Activated CD4-positive, alpha-beta T cell treated with anti-CD3 and anti-CD28 coated beads for 24 hours (primary cell): ENCODE data around the gene STXBP5.
A peak's percentile ranks its signal among the peaks of the same experiment; 100 is the strongest.

Source experiments
- DNase-seq, 2 donors: peaks; one replicate each; pipeline ENCODE4 v3.0.0-alpha.2; 2020; ENCODE audit warnings: low read depth in 2 of 2

STXBP5 gene

DNA sequence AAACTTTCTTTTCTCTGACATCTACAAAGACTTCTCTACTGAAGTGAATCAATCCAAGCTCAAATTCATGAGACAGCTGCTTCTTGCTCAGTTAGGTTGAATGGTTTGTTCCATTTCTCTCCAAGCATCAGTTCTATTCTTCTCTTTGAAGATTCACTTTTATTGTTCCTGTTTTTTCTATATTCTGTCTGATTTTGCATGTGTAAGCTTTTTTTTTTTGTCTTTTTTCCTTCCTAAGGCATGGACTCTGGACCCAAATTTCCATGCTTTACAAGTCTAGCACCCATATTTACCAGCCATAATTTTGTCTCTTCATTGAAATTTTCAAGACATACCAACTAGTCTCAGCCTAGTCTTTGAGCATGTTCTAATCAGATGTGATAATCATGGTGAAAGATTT lies 25.9 kb upstream of the STXBP5 start:
- DNase-seq: no peak

GRCh38 chr6:147179809-147180208 lies 24.4 kb upstream of the STXBP5 start:
- DNase-seq: no peak

GRCh38 chr6:147180926-147181325 lies 23.3 kb upstream of the STXBP5 start:
- DNase-seq: no peak

GRCh38 chr6:147184379-147184778 lies 19.8 kb upstream of the STXBP5 start:
- DNase-seq: no peak

- DNase-seq: no peak
These were observed 19.0 kb upstream of the STXBP5 start for GRCh38 chr6:147185216-147185615.

DNA sequence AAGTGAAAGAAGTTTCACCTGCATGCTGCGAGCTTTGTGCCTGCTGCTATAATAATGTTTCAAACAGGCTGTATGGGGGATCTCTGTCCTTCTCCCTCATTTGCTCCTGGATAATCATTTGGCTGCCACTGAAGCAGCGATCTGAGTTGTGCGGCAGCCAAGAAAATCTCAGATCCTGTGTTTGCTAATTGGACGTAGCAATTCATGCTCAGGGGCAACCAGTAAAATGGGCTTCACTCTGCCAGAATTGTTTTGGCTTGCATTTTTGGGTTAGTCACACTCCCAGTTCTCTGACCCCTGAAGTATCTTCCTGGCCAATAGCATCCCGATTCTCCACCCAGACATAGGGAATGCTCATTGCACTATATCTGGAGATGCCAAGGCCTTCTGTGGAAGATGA lies 13.7 kb upstream of the STXBP5 start:
- no peak for DNase-seq

DNA sequence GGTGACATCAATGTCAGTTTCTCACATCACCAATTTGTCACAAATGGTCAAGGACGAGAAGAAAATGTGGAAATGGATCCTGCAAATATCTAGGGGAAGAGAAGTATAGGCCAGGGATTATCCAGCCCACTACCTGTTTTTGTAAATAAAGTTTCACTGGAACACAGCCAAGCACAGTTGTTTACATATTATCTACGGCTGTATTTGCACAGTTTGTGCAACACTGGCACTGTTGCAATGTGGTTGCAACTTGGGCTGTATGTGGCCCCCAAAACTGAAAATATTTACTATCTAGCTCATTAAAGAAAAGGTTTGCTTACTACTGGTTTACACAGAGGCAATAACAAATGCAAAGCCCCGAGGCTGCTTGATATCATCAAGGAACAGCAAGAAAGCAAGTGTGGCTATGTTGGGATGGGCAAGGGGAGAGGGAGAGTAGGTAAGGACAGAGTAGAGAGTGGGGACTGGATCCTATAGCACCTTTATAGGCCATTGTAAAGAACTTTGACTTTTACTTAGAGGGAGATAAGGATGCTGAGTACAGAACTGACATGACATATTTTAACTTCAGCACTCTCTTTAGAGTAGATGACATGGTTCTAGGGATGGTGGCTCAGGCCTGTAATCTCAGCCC lies 11.8 kb upstream of the STXBP5 start:
- DNase-seq: no peak

- DNase-seq: no peak
These were observed 9.4 kb upstream of the STXBP5 start for GRCh38 chr6:147194652-147195411.

- DNase-seq: no peak
These were observed 8.7 kb upstream of the STXBP5 start for GRCh38 chr6:147195510-147195909.

- no peak for DNase-seq
These were observed 8.2 kb upstream of the STXBP5 start for GRCh38 chr6:147195987-147196386.

DNA sequence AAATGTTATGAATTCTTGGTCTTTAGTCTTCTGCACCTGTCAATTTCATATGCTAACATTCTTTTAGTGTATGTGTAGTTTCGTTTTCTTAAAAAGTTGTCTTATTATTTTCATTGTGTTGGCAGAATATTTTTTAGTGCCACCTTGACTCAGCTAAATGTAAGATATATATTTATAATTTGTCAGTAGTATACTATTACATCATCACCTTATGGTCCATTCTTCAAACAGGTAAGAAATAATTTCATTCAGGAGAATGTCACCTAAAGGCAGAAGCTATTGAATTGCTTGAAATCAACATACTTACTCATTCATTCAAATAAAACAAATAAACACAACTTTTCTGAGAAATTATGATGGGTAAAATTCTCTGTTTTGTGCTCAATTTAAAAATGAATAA lies 3.5 kb upstream of the STXBP5 start:
- DNase-seq: no peak

DNA sequence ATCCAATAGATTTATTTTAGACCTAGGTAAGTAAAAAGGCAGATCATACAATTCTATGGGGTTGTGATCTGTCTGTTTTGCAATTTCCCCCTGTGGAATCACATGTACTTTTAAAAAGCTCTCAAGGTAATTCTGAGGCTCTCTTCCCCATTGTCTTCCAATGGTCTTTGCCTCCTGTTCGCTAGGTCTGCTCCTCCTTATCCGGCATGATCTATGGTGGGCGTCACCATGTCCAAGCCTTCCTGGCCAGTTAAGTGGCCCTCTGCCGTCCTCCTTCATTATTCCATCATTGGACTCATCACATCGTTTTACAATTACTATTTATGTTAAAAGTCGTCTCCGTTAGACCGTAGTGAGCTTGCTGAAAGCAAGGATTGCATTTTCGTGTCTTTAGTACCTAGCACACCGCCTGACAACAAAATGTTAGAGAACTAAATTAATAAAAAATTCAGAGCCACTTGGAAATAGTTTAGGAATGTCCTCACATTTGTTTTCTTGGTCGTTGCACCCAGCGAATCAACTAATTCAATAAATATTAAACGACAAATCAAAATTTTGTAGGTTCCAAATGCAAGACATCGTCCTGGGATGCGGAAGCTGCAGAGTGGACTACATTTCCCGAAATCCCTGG lies 2.2 kb upstream of the STXBP5 start:
- no peak for DNase-seq

- peak; percentile 52 to 66 for DNase-seq
These were observed 1.5 kb upstream of the STXBP5 start for GRCh38 chr6:147202516-147203310.

- peak; percentile 43 to 52 for DNase-seq
These were observed 732 bp upstream of the STXBP5 start for GRCh38 chr6:147203311-147204059.

GRCh38 chr6:147204843-147205311 lies 660 bp downstream of the STXBP5 start:
- no peak for DNase-seq

DNA sequence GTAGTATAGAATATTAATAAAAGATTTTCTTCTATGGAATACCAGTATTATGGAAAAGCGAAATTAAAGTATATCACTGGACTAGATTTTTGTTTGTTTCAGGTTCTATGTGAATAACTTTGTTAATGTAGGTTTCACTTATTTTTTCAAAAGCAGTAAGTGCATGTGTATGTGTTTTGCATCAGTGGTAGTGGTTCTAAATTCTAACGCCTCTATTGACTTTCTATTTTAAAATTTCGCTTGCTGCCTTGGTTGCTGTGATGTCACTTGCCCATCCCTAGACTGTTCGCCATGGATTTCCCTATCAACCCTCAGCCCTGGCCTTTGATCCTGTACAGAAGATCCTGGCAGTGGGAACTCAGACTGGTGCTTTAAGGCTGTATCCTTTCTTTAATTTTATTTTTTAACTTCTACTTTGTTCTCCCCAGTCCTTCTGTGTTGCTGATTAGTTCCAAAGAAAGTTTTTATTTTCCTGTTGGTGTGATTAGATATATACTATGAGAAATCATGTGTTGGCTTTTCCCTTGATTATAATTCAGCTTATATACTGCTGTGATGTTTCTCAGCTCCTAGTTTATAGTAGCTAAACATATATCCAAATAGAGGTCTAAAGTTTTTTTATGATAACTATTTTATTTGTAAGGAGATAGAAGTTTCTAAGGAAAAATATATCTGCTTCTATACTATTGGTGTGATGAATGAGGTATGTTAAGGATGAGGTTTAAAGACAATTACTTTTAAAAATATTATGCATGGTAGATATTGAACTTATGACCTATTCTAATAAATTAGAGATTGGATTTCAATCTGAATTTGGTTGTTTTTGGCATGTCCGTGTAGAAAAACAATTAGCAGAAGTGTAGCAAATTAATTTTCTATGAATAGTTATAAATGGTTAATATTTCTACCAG lies 1.7 kb downstream of the STXBP5 start:
- DNase-seq: no peak

GRCh38 chr6:147207351-147207750 lies 3.1 kb downstream of the STXBP5 start:
- DNase-seq: no peak

DNA sequence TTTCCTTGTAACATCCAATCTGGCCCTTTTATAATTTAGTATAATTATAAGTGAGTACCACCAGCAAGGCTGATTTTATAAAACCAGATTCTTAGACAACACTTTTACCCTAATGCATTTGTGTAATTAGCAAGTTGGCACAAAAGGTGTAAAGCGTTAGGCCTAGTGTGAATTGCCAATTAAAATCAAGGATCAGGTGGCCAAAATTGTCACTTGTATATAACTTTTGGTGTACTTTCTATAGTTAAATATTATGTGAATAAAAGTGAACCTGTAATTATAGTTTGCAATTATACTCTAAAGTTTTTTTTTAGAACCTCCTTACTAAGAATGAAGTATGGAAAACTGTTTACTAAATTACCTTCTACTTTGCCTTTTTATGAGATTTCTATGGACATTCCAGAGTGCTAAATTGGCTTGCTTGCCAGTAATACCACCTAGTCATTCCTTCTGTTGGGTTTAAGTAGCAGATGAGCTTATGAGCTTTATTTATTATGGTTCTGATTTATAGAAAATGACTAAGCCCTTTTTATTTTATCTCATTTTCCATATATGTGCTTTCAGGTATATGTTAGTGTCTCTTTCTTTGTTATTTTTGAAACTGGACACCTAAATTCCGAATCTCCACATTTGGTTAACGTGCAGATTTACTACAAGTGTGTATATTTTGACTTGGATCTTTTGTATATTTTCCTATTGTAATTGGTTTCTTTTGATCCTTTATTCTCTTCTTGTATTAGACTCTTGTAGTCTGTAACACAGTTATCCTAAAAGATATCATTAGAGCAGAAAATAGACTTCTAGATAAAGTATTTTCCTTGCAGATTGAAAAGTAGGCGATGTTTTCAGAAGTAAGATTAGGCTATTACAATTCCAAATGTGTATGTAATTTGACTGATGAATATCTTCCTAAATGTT lies 3.9 kb downstream of the STXBP5 start:
- DNase-seq: no peak

- DNase-seq: no peak
These were observed 5.7 kb downstream of the STXBP5 start for GRCh38 chr6:147209762-147210449.
